Kidney epithelial cell (primary cell): ENCODE results near the gene DOCK9. TPM values are rescaled to one million over a fixed set of nuclear protein-coding genes. Genes with fewer than 3 reads are reported as not detected.
A peak's percentile ranks its signal among the peaks of the same experiment; 100 is the strongest.

Source experiments
- DNase-seq: peaks from one replicate; pipeline ENCODE4 v3.0.0-alpha.2; 2010; ENCODE audit warnings: low read depth
- H3K27me3 ChIP-seq: 2 replicates; pipeline ENCODE4 v1.6.0; 2011; ENCODE audit warnings: low read length; ENCODE audit not compliant: control insufficient read depth, insufficient read depth
- H3K36me3 ChIP-seq: 2 replicates; pipeline ENCODE4 v1.5.1; 2011; ENCODE audit warnings: low read length; ENCODE audit not compliant: control insufficient read depth, insufficient read depth
- H3K4me3 ChIP-seq: 2 replicates; pipeline ENCODE4 v1.5.1; 2011; ENCODE audit warnings: low read depth, mild to moderate bottlenecking, control low read depth, low read length
- CTCF ChIP-seq: IDR thresholded peaks from 2 replicates; pipeline ENCODE4 v1.5.1; 2011; ENCODE audit warnings: mild to moderate bottlenecking, moderate library complexity, low read length, control low read depth, inconsistent platforms; ENCODE audit not compliant: insufficient read depth, poor library complexity, severe bottlenecking
- total RNA-seq: library from RNA; depleted of rRNA; stranded (reverse); fragments of >200 nt; gene quantifications from 2 replicates; pipeline ENCODE4 v1.2.3, GENCODE V29; 2015

Gene DOCK9
- total RNA-seq, 1 donor from 2014 or later, result 226 TPM

GRCh38 chr13:98999639-98999952, 21.7 kb upstream of the DOCK9 start:
- H3K4me3 ChIP-seq, result no peak overlapping the region

GRCh38 chr13:98998831-98999638, 21.2 kb upstream of the DOCK9 start:
- DNase-seq, result no peak

More at GRCh38 chr13:98999639-98999952, 21.7 kb upstream of the DOCK9 start:
- no peak for TF ChIP-seq CTCF
- Histone ChIP-seq H3K36me3 (no peaks in the 10 kb centered on the region), H3K27me3 (no peaks in the 10 kb centered on the region)
- no peak for DNase-seq

DNA sequence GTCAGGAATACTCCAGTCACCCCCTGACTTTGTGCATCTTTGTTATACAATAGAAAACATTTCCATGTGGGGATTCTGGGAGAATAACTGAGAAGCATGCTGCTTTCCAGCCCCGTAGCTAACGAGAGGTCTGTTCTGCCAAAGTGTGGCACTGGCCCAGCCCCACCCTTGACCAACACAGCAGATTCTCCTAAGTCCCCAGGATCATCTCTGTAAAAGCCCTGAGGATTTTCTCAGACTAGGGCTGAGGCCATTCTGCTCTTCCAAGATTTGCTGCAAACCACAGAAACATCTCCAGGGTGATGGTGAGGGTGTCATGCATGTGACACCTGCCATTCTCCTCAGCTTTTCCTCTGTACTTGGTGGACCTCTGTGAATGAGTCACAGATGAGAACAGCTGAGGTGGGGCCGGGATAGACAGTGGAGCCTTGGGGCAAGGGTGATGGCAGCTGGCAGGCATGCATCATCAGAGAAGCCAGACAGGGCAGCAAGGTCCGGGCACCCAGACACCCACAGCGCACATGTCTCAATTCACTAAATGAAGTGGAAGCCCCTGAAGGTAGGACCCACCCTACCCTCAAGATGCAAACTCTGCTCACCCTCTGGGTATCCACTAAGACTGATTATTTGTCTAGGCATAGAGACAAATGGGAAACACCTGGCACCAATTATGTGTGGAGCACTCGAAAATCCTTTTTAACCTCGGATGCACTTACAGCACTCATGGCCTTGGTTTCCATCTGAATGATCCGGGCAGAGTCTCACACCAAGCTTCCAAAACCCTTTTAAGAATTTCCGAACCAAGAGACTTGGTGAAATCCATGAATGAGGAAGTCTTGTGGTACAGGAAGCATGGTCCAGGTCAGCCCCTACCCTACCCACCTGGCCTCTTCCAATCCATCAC, 20.1 kb upstream of the DOCK9 start:
- Histone ChIP-seq H3K36me3 (no peaks in the 10 kb centered on the region), H3K4me3 (no peak overlapping the region), H3K27me3 (no peaks in the 10 kb centered on the region)
- peak; percentile 58 for DNase-seq
- TF ChIP-seq CTCF, result no peak

More at GRCh38 chr13:98998831-98999638, 21.2 kb upstream of the DOCK9 start:
- Histone ChIP-seq H3K27me3 (no peaks in the 10 kb centered on the region), H3K36me3 (no peaks in the 10 kb centered on the region), H3K4me3 (no peak overlapping the region)
- no peak for TF ChIP-seq CTCF

GRCh38 chr13:98997011-98997730, 19.3 kb upstream of the DOCK9 start:
- H3K36me3 ChIP-seq, result no peaks in the 10 kb centered on the region
- H3K27me3 ChIP-seq, result no peaks in the 10 kb centered on the region
- DNase-seq, result no peak
- no peak overlapping the region for H3K4me3 ChIP-seq
- no peak for TF ChIP-seq CTCF

GRCh38 chr13:98996046-98996445, 18.2 kb upstream of the DOCK9 start:
- DNase-seq, result no peak
- TF ChIP-seq CTCF, result no peak
- H3K27me3 ChIP-seq, result no peaks in the 10 kb centered on the region
- no peak overlapping the region for H3K4me3 ChIP-seq
- no peaks in the 10 kb centered on the region for H3K36me3 ChIP-seq
